Astrocyte of the spinal cord (primary cell): ENCODE data around the gene CACNA1A.
A peak's percentile ranks its signal among the peaks of the same experiment; 100 is the strongest.

Experiments used
- DNase-seq: peaks from one replicate; pipeline ENCODE4 v3.0.0; 2011; ENCODE audit warnings: low read depth, low spot score
- H3K4me3 ChIP-seq: 2 replicates; pipeline ENCODE4 v1.5.1; 2011; ENCODE audit warnings: low read depth, mild to moderate bottlenecking, low read length, moderate library complexity
- CTCF ChIP-seq: IDR thresholded peaks from 2 replicates; pipeline ENCODE4 v1.5.1; 2012; ENCODE audit warnings: low read depth, mild to moderate bottlenecking, low read length, inconsistent platforms
- in situ Hi-C: cut with HindIII; loops from 2 replicates; pipeline ENCODE4 v1.10.0; 2017; ENCODE audit warnings: low sequenced_read_pairs

Gene CACNA1A

GRCh38 chr19:13283871-13284270 lies 222.4 kb downstream of the CACNA1A start:
- in situ Hi-C loops: no loop called here

GRCh38 chr19:13282486-13283065 lies 223.7 kb downstream of the CACNA1A start:
- H3K4me3 ChIP-seq: no peak overlapping the region
- no peak for DNase-seq
- in situ Hi-C loops: no loop called here
- TF ChIP-seq CTCF: no peak

More at GRCh38 chr19:13283871-13284270, 222.4 kb downstream of the CACNA1A start:
- H3K4me3 ChIP-seq: no peak overlapping the region
- DNase-seq: no peak
- TF ChIP-seq CTCF: no peak

- DNase-seq: no peak
- in situ Hi-C loops: no loop called here
- no peak overlapping the region for H3K4me3 ChIP-seq
- TF ChIP-seq CTCF: no peak
Measured at GRCh38 chr19:13281567-13282291, 224.6 kb downstream of the CACNA1A start.

- peak; percentile 37 for TF ChIP-seq CTCF
- H3K4me3 ChIP-seq: no peak overlapping the region
- peak; percentile 68 for DNase-seq
- in situ Hi-C loops: no loop called here
Measured at GRCh38 chr19:13277104-13277809, 229.0 kb downstream of the CACNA1A start.

GRCh38 chr19:13275016-13275722 lies 231.1 kb downstream of the CACNA1A start:
- TF ChIP-seq CTCF: no peak
- in situ Hi-C loops: no loop called here
- peak; percentile 44 for DNase-seq
- no peak overlapping the region for H3K4me3 ChIP-seq

- TF ChIP-seq CTCF: no peak
- DNase-seq: no peak
- H3K4me3 ChIP-seq: no peak overlapping the region
- in situ Hi-C loops: no loop called here
Measured at GRCh38 chr19:13270514-13271105, 235.7 kb downstream of the CACNA1A start.
